Measurements from ENCODE around the gene IL1R1. TPM values are rescaled to one million over a fixed set of nuclear protein-coding genes. Genes with fewer than 3 reads are reported as not detected.

IL1R1 gene, protein sequence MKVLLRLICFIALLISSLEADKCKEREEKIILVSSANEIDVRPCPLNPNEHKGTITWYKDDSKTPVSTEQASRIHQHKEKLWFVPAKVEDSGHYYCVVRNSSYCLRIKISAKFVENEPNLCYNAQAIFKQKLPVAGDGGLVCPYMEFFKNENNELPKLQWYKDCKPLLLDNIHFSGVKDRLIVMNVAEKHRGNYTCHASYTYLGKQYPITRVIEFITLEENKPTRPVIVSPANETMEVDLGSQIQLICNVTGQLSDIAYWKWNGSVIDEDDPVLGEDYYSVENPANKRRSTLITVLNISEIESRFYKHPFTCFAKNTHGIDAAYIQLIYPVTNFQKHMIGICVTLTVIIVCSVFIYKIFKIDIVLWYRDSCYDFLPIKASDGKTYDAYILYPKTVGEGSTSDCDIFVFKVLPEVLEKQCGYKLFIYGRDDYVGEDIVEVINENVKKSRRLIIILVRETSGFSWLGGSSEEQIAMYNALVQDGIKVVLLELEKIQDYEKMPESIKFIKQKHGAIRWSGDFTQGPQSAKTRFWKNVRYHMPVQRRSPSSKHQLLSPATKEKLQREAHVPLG
- 0.34 and 1.7 TPM in 2 replicates for total RNA-seq (ENCODE audit: low replicate concordance)

GRCh38 chr2:102141970-102142828 lies at the start of gene IL1R1:
IL1R1 (plus strand) TSS chr2:102142746; CDS start chr2:102157725, 14,979 bp downstream.
- Mint-ChIP-seq H3K9me3 (peaks cover 29% of the 10 kb centered on the region), H3K4me3 (peak within 1 kb of the TSS; percentile 87), H3K36me3 (no peaks in the 10 kb centered on the region), H3K4me1 (peaks cover 9% of the 10 kb centered on the region), H3K27me3 (ENCODE audit: insufficient read depth, low read depth) (peaks cover 28% of the 10 kb centered on the region), H3K27ac (peak within 1 kb of the TSS; percentile 62)
- no peak within 1 kb of the TSS for H3K9ac ChIP-seq
- no peak within 1 kb of the TSS for H3K27ac ChIP-seq
- no peaks in the 10 kb centered on the region for H3K36me3 ChIP-seq
- peak within 1 kb of the TSS; percentile 75 for H3K4me2 ChIP-seq
- peaks cover 4% of the 10 kb centered on the region for H3K4me1 ChIP-seq
- peaks cover 5% of the 10 kb centered on the region for H3F3A ChIP-seq (ENCODE audit: low read depth)
- TF ChIP-seq EZH2 (IDR thresholded peaks at IDR 0.05), result peak; percentile 67
- peak; percentile 41 for TF ChIP-seq EZH2phosphoT487 (IDR thresholded peaks at IDR 0.05)
- TF ChIP-seq CTCF (IDR thresholded peaks at IDR 0.05), result no peak
- no peaks in the 10 kb centered on the region for H3K79me2 ChIP-seq (ENCODE audit: low read depth)
- no peaks in the 10 kb centered on the region for H4K20me1 ChIP-seq (ENCODE audit: low read depth)
- peak within 1 kb of the TSS; percentile 51 for H3K4me3 ChIP-seq
- H3K9me3 ChIP-seq (ENCODE audit: low read depth), result no peaks in the 10 kb centered on the region
- H3K27me3 ChIP-seq, result peaks cover 37% of the 10 kb centered on the region
- peak within 1 kb of the TSS; percentile 97 for H2AFZ ChIP-seq (replicated peaks)
- DNase-seq (ENCODE audit: low spot score), result peak; percentile 90

DNA sequence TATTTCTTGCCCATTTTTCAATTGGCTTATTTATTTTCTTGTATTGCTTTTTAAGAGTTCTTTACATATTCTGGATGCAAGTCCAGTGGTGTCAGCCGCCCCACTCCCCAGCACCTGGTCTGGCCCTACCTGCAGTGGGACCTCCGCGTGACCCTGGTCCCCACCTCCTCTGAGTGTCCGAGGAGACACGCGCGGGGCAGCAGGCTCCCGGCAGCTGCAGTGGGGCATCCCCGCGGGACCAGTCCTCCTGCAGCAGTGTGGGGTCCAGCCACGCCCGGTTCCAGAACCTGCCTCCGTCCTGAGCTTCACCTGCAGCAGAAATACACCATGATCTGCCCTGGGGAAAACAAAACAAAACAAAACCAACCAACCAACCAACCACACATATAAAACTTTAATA lies 48.9 kb upstream of the IL1R1 start:
- H3K27ac ChIP-seq, result no peak overlapping the region
- Mint-ChIP-seq H3K4me1 (peaks cover 7% of the 10 kb centered on the region), H3K27me3 (ENCODE audit: insufficient read depth, low read depth) (no peaks in the 10 kb centered on the region), H3K4me3 (no peak overlapping the region), H3K36me3 (no peaks in the 10 kb centered on the region), H3K27ac (no peak overlapping the region), H3K9me3 (peaks cover 14% of the 10 kb centered on the region)
- H3K79me2 ChIP-seq (ENCODE audit: low read depth), result no peaks in the 10 kb centered on the region
- H4K20me1 ChIP-seq (ENCODE audit: low read depth), result no peaks in the 10 kb centered on the region
- H3K9ac ChIP-seq, result no peak overlapping the region
- DNase-seq (ENCODE audit: low spot score), result no peak
- no peak overlapping the region for H2AFZ ChIP-seq (replicated peaks)
- H3K4me2 ChIP-seq, result no peak overlapping the region
- H3K27me3 ChIP-seq, result no peaks in the 10 kb centered on the region
- no peaks in the 10 kb centered on the region for H3K36me3 ChIP-seq
- no peaks in the 10 kb centered on the region for H3K4me1 ChIP-seq
- TF ChIP-seq EZH2 (IDR thresholded peaks at IDR 0.05), result no peak
- no peak for TF ChIP-seq CTCF (IDR thresholded peaks at IDR 0.05)
- TF ChIP-seq EZH2phosphoT487 (IDR thresholded peaks at IDR 0.05), result no peak
- no peaks in the 10 kb centered on the region for H3F3A ChIP-seq (ENCODE audit: low read depth)
- H3K4me3 ChIP-seq, result no peak overlapping the region
- H3K9me3 ChIP-seq (ENCODE audit: low read depth), result no peaks in the 10 kb centered on the region

GRCh38 chr2:102094917-102095316 lies 47.6 kb upstream of the IL1R1 start:
- no peaks in the 10 kb centered on the region for H3K27me3 ChIP-seq
- H3K4me1 Mint-ChIP-seq, result peaks cover 7% of the 10 kb centered on the region
- no peak overlapping the region for H3K4me2 ChIP-seq
- H3K27me3 Mint-ChIP-seq (ENCODE audit: insufficient read depth, low read depth), result peaks cover 6% of the 10 kb centered on the region
- no peak overlapping the region for H3K4me3 ChIP-seq
- DNase-seq (ENCODE audit: low spot score), result no peak
- H3K36me3 ChIP-seq, result no peaks in the 10 kb centered on the region
- no peak overlapping the region for H3K27ac ChIP-seq
- H3K9me3 ChIP-seq (ENCODE audit: low read depth), result no peaks in the 10 kb centered on the region
- no peaks in the 10 kb centered on the region for H3F3A ChIP-seq (ENCODE audit: low read depth)
- H3K36me3 Mint-ChIP-seq, result no peaks in the 10 kb centered on the region
- no peak overlapping the region for H3K4me3 Mint-ChIP-seq
- no peaks in the 10 kb centered on the region for H4K20me1 ChIP-seq (ENCODE audit: low read depth)
- H2AFZ ChIP-seq (replicated peaks), result no peak overlapping the region
- H3K27ac Mint-ChIP-seq, result no peak overlapping the region
- peaks cover 9% of the 10 kb centered on the region for H3K9me3 Mint-ChIP-seq
- no peak for TF ChIP-seq CTCF (IDR thresholded peaks at IDR 0.05)
- no peak for TF ChIP-seq EZH2phosphoT487 (IDR thresholded peaks at IDR 0.05)
- no peak for TF ChIP-seq EZH2 (IDR thresholded peaks at IDR 0.05)
- H3K4me1 ChIP-seq, result no peaks in the 10 kb centered on the region
- no peaks in the 10 kb centered on the region for H3K79me2 ChIP-seq (ENCODE audit: low read depth)
- no peak overlapping the region for H3K9ac ChIP-seq
